Calu3 (cell line): ENCODE data around the gene FCN1. TPM values are rescaled to one million over a fixed set of nuclear protein-coding genes. Genes with fewer than 3 reads are reported as not detected.

ENCODE experiments used
- BruUV-seq: library from RNA; stranded (reverse); fragments of 400-500 nt; replicated peaks from 2 replicates; lab custom pipeline; 2021; lab: Mats Ljungman, UMichigan
- CTCF ChIA-PET: fragments of 300-600 bp; sonication (Branson Sonifier 250); formaldehyde crosslinking; loops from one replicate; lab custom pipeline; 2022; ENCODE audit warnings: antibody characterized with exemption; lab: Charles Lee
- DNase-seq: peaks from one replicate; pipeline ENCODE4 v3.0.0; 2022
- H3K27ac Mint-ChIP-seq: one replicate; pipeline ENCODE4 v1.8.0; 2022; ENCODE audit warnings: mixed read lengths; ENCODE audit not compliant: unreplicated experiment
- H3K27me3 Mint-ChIP-seq: one replicate; pipeline ENCODE4 v1.8.0; 2022; ENCODE audit warnings: mixed read lengths; ENCODE audit not compliant: unreplicated experiment
- H3K36me3 Mint-ChIP-seq: one replicate; pipeline ENCODE4 v1.8.0; 2022; ENCODE audit warnings: mild to moderate bottlenecking, moderate library complexity, mixed read lengths; ENCODE audit not compliant: insufficient read depth, unreplicated experiment
- H3K4me1 Mint-ChIP-seq: one replicate; pipeline ENCODE4 v1.8.0; 2022; ENCODE audit warnings: mild to moderate bottlenecking, low read depth, mixed read lengths; ENCODE audit not compliant: unreplicated experiment
- H3K4me3 Mint-ChIP-seq: one replicate; pipeline ENCODE4 v1.8.0; 2022; ENCODE audit warnings: mild to moderate bottlenecking, low read depth, moderate library complexity, mixed read lengths; ENCODE audit not compliant: unreplicated experiment
- H3K9me3 Mint-ChIP-seq: one replicate; pipeline ENCODE4 v1.8.0; 2022; ENCODE audit warnings: low read depth, mixed read lengths; ENCODE audit not compliant: unreplicated experiment
- intact Hi-C: fragments of 100-400 bp; cut with micrococcal nuclease; formaldehyde crosslinking; loops from one replicate; pipeline ENCODE4 v1.10.0; 2022; ENCODE audit not compliant: unreplicated experiment
- total RNA-seq: library from RNA; stranded (reverse); gene quantifications from 2 replicates; pipeline ENCODE4 v1.2.3, GENCODE V29; 2022
- TF ChIP-seq, protein P1 (sequence below): fragments of 200-600 bp; IDR thresholded peaks from one replicate; pipeline ENCODE4 v1.8.0; 2022; ENCODE audit warnings: antibody characterized with exemption; ENCODE audit not compliant: unreplicated experiment

FCN1 gene
- total RNA-seq, 1 experiment from 2014 or later, result not detected

DNA sequence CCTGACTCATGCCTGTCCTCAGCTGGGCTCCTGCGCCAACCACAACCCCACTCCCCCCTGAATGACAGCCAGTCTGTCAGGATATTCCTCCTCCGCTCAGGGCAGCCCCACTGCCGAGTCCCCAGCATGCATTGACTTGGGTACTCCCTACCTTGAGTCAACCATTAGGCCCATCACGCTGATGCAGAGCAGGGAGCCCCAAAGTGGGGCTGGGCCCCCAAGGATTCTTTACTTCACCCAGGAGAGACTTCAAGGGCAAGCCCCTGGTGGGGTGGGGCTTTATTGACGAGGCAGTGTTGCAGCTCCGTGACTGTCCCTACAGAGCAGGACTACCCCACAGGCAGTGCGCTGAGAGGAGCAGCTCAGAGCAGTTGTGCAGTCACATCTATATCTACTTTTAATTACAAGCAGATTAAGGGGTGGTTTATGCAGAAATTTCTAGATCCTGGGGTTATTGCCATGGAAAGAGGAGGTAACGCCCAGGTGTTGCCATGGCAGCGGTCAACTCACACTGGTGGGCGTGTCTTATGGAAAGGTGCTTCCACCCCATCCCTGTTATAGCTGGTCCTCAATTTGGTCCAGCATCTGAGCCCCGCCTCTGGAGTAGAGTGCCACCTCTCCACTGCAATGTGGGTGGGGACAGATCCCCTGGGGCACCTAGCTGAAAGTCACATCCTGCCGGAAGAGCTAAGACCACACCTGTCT, 32.1 kb upstream of the FCN1 start:
- BruUV-seq, result no TSS peak
- Mint-ChIP-seq H3K27ac (no peak overlapping the region), H3K27me3 (no peaks in the 10 kb centered on the region), H3K9me3 (peaks cover 4% of the 10 kb centered on the region), H3K36me3 (no peaks in the 10 kb centered on the region), H3K4me3 (no peak overlapping the region), H3K4me1 (no peaks in the 10 kb centered on the region)
- DNase-seq, result no peak
- TF ChIP-seq, protein P1, sequence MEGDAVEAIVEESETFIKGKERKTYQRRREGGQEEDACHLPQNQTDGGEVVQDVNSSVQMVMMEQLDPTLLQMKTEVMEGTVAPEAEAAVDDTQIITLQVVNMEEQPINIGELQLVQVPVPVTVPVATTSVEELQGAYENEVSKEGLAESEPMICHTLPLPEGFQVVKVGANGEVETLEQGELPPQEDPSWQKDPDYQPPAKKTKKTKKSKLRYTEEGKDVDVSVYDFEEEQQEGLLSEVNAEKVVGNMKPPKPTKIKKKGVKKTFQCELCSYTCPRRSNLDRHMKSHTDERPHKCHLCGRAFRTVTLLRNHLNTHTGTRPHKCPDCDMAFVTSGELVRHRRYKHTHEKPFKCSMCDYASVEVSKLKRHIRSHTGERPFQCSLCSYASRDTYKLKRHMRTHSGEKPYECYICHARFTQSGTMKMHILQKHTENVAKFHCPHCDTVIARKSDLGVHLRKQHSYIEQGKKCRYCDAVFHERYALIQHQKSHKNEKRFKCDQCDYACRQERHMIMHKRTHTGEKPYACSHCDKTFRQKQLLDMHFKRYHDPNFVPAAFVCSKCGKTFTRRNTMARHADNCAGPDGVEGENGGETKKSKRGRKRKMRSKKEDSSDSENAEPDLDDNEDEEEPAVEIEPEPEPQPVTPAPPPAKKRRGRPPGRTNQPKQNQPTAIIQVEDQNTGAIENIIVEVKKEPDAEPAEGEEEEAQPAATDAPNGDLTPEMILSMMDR, result no peak
- intact Hi-C loops, result no loop called here
- CTCF ChIA-PET, result no interaction called here

DNA sequence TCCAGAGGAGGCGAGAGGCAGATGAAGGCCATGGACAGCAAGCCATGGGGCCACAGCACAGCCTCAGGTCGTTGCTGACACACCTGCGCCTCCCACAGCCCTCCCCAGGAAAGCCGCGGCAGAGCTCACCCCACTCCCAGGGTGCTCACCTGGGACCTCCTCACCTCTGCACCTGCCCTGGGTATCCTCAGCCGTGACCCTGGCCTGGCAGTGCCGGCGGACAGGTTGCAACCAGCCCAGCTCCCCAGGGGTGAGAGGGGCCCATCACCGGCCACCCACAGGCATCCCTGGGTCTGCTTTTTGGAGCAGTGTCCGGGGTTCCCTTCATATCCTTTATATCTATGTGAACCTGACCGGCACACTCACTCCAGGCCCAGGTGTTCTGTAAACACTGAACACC, 30.4 kb upstream of the FCN1 start:
- CTCF ChIA-PET, result no interaction called here
- no TSS peak for BruUV-seq
- DNase-seq, result no peak
- no peaks in the 10 kb centered on the region for H3K4me1 Mint-ChIP-seq
- H3K36me3 Mint-ChIP-seq, result no peaks in the 10 kb centered on the region
- H3K9me3 Mint-ChIP-seq, result peaks cover 4% of the 10 kb centered on the region
- H3K27ac Mint-ChIP-seq, result no peak overlapping the region
- H3K4me3 Mint-ChIP-seq, result no peak overlapping the region
- no peaks in the 10 kb centered on the region for H3K27me3 Mint-ChIP-seq
- intact Hi-C loops, result no loop called here
- TF ChIP-seq, protein P1, result no peak

DNA sequence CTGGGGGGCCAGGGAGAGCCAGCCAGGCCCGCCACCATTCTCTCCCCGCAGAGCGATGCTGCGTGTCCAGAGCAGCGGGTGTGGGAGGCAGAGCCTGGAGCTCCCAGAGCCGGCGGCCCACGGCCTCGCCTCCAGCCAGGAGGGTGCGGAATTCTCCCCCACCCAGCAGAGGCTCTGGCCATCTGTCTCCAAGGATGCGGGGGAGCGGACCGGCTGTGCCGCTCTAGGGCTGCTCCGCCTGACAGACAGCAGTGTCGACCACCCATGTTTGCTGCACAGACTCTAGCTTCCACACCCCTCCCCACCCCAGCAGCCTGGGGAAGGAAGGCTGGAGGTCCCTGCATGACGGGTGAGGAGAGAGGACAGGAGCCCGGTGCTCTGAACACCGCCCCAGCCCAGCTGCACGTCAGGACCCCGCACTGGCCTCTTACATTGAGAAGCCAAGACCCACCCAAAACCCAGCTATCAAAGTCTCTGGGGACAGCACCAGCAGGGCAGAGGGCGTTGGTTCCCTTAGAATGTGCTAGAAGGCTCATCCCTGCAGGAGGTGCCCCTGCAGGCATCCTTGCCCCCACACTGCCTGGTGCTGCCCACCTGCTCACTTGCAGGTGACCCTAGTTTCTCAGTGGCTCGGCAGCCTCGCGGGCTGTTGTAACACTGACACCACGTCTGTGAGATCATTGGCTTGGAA, 29.7 kb upstream of the FCN1 start:
- BruUV-seq, result no TSS peak
- CTCF ChIA-PET, result no interaction called here
- TF ChIP-seq, protein P1, result no peak
- intact Hi-C loops, result no loop called here
- peaks cover 4% of the 10 kb centered on the region for H3K9me3 Mint-ChIP-seq
- H3K27ac Mint-ChIP-seq, result no peak overlapping the region
- no peak overlapping the region for H3K4me3 Mint-ChIP-seq
- no peaks in the 10 kb centered on the region for H3K27me3 Mint-ChIP-seq
- DNase-seq, result no peak
- no peaks in the 10 kb centered on the region for H3K36me3 Mint-ChIP-seq
- no peaks in the 10 kb centered on the region for H3K4me1 Mint-ChIP-seq

GRCh38 chr9:134946663-134947062, 29.0 kb upstream of the FCN1 start:
- TF ChIP-seq, protein P1, result no peak
- BruUV-seq, result no TSS peak
- intact Hi-C loops, result no loop called here
- no peaks in the 10 kb centered on the region for H3K4me1 Mint-ChIP-seq
- H3K27ac Mint-ChIP-seq, result no peak overlapping the region
- no peaks in the 10 kb centered on the region for H3K36me3 Mint-ChIP-seq
- CTCF ChIA-PET, result no interaction called here
- DNase-seq, result no peak
- no peak overlapping the region for H3K4me3 Mint-ChIP-seq
- no peaks in the 10 kb centered on the region for H3K27me3 Mint-ChIP-seq
- no peaks in the 10 kb centered on the region for H3K9me3 Mint-ChIP-seq
